ENCODE results near the gene RNLS. TPM values are rescaled to one million over a fixed set of nuclear protein-coding genes. Genes with fewer than 3 reads are reported as not detected.

Gene RNLS
- total RNA-seq, 3 donors from 2014 or later (not counting 1 experiment from before 2014, with no cell fraction given), result 4.0 to 6.8 (median 4.4) TPM

DNA sequence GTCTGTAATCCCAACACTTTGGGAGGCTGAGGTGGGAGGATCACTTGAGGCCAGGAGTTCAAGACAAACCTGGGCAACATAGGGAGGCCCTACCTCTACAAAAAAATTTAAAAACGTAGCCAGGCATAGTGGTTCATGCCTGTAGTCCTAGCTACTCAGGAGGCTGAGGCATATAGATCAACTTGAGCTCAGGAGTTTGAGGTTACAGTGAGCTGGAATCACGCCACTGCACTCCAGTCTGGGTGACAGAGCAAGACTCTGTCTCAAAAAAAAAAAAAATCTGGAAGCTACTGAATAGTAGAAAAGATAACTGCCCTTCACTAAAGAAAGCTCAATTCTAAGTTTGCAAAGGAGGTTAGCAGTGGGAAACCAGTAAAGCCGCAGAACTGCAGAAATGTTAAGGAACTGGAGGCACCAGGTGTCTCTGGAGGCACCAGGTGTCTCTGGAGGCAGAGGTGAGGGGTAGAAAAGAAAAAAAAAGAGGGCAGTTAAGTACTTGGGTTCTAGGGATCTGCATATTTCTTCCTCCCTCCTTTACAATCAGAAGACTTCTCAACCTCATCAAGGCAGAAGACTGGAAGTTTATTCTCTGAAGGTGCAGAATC is 56.5 kb downstream of the RNLS start:
- no peaks in the 10 kb centered on the region for H3K9me3 Mint-ChIP-seq
- intact Hi-C loops (cut with micrococcal nuclease), result no loop called here
- no peak overlapping the region for H3K4me3 ChIP-seq (ENCODE audit: low read length)
- no peaks in the 10 kb centered on the region for H3K9me3 ChIP-seq (ENCODE audit: control insufficient read depth, insufficient read depth, low read length)
- ATAC-seq, result no peak
- TF ChIP-seq, protein P1, sequence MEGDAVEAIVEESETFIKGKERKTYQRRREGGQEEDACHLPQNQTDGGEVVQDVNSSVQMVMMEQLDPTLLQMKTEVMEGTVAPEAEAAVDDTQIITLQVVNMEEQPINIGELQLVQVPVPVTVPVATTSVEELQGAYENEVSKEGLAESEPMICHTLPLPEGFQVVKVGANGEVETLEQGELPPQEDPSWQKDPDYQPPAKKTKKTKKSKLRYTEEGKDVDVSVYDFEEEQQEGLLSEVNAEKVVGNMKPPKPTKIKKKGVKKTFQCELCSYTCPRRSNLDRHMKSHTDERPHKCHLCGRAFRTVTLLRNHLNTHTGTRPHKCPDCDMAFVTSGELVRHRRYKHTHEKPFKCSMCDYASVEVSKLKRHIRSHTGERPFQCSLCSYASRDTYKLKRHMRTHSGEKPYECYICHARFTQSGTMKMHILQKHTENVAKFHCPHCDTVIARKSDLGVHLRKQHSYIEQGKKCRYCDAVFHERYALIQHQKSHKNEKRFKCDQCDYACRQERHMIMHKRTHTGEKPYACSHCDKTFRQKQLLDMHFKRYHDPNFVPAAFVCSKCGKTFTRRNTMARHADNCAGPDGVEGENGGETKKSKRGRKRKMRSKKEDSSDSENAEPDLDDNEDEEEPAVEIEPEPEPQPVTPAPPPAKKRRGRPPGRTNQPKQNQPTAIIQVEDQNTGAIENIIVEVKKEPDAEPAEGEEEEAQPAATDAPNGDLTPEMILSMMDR (IDR thresholded peaks at IDR 0.05), result no peak
- H3K4me1 ChIP-seq (ENCODE audit: control insufficient read depth, insufficient read depth, low read length), result no peaks in the 10 kb centered on the region
- H3K27ac ChIP-seq (ENCODE audit: low read length), result no peak overlapping the region
- H3K36me3 Mint-ChIP-seq, result no peaks in the 10 kb centered on the region
- H3K27ac Mint-ChIP-seq, result no peak overlapping the region
- H3K36me3 ChIP-seq (ENCODE audit: control insufficient read depth, insufficient read depth, low read length), result no peaks in the 10 kb centered on the region
- H3K4me3 Mint-ChIP-seq, result no peak overlapping the region
- no peaks in the 10 kb centered on the region for H3K27me3 Mint-ChIP-seq (ENCODE audit: low read depth in 2 of 2)
- DNase-seq, result no peak
- no peaks in the 10 kb centered on the region for H3K27me3 ChIP-seq (ENCODE audit: control insufficient read depth, insufficient read depth, low read length)
- 92% methylated on average over 3 of the region's 3 CpGs for WGBS (ENCODE audit: insufficient coverage)
- no peaks in the 10 kb centered on the region for H3K4me1 Mint-ChIP-seq

DNA sequence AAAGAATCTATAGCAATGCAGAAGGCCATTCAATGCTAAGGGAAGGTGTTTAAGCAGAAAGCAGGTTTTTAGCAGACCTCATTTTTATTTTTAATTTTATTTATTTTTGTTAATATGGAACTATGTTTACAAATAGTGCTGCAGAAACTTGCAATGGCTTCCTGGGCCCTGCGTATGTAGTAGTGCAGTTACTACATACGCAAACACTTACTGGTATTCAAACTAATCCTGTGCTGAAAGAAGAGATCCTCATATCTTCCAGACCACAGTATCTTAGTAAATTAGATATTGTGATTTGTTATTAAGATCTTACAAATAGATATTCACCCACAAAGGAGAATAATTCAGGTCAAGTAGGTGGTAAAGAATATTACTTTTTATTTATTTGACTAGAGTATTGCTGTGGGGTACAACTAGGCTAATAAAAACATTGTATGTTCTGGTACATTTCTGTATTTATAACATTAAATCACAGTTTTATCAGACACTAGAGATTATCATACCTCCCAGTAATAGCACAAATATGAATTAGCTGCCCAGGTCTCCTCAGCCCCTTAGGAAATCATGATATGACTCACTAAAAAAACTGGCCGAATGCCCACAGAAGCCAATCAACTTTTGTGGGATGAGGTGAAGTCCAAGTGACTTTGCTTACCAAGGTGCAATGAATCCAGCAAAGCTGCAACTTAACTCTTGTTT is 57.6 kb downstream of the RNLS start:
- Histone ChIP-seq H3K4me1 (ENCODE audit: control insufficient read depth, insufficient read depth, low read length) (no peaks in the 10 kb centered on the region), H3K9me3 (ENCODE audit: control insufficient read depth, insufficient read depth, low read length) (no peaks in the 10 kb centered on the region), H3K36me3 (ENCODE audit: control insufficient read depth, insufficient read depth, low read length) (no peaks in the 10 kb centered on the region), H3K27ac (ENCODE audit: low read length) (no peak overlapping the region), H3K4me3 (ENCODE audit: low read length) (no peak overlapping the region), H3K27me3 (ENCODE audit: control insufficient read depth, insufficient read depth, low read length) (no peaks in the 10 kb centered on the region)
- Mint-ChIP-seq H3K36me3 (no peaks in the 10 kb centered on the region), H3K4me3 (no peak overlapping the region), H3K27me3 (ENCODE audit: low read depth in 2 of 2) (no peaks in the 10 kb centered on the region), H3K27ac (no peak overlapping the region), H3K9me3 (no peaks in the 10 kb centered on the region), H3K4me1 (no peaks in the 10 kb centered on the region)
- no peak for DNase-seq
- WGBS (ENCODE audit: insufficient coverage), result 80% methylated on average over 1 of the region's 3 CpGs
- intact Hi-C loops (cut with micrococcal nuclease), result no loop called here
- TF ChIP-seq, protein P1 (IDR thresholded peaks at IDR 0.05), result no peak
- no peak for ATAC-seq

- TF ChIP-seq, protein P1 (IDR thresholded peaks at IDR 0.05), result no peak
- Mint-ChIP-seq H3K27ac (no peak overlapping the region), H3K27me3 (ENCODE audit: low read depth in 2 of 2) (no peaks in the 10 kb centered on the region), H3K4me3 (no peak overlapping the region), H3K9me3 (no peaks in the 10 kb centered on the region), H3K4me1 (no peaks in the 10 kb centered on the region), H3K36me3 (no peaks in the 10 kb centered on the region)
- no peaks in the 10 kb centered on the region for H3K36me3 ChIP-seq (ENCODE audit: control insufficient read depth, insufficient read depth, low read length)
- H3K9me3 ChIP-seq (ENCODE audit: control insufficient read depth, insufficient read depth, low read length), result no peaks in the 10 kb centered on the region
- 90% methylated on average over 5 of the region's 6 CpGs for WGBS (ENCODE audit: insufficient coverage)
- H3K4me3 ChIP-seq (ENCODE audit: low read length), result no peak overlapping the region
- no peak overlapping the region for H3K27ac ChIP-seq (ENCODE audit: low read length)
- H3K4me1 ChIP-seq (ENCODE audit: control insufficient read depth, insufficient read depth, low read length), result no peaks in the 10 kb centered on the region
- ATAC-seq, result no peak
- no peaks in the 10 kb centered on the region for H3K27me3 ChIP-seq (ENCODE audit: control insufficient read depth, insufficient read depth, low read length)
- DNase-seq, result no peak
- intact Hi-C loops (cut with micrococcal nuclease), result no loop called here
Measured at GRCh38 chr10:88523739-88524400, 59.2 kb downstream of the RNLS start.
